ENCODE results near the gene UCHL3. TPM values are rescaled to one million over a fixed set of nuclear protein-coding genes. Genes with fewer than 3 reads are reported as not detected.
"Not testable (repeated sequence)": the region's sequence is repeated elsewhere in the genome, so short reads cannot be mapped to it uniquely, and the experiment has no call there.

UCHL3 gene
- 91.9 and 112 TPM in 2 replicates for total RNA-seq (2014; rRNA removed; shearing (Covaris generic))
- 66.1 and 69.6 TPM in 2 replicates for polyA plus RNA-seq (2015; cell fraction: cytosol; rRNA removed)
- polyA plus RNA-seq (2015; cell fraction: nucleus; rRNA removed) = 29.4 and 35.5 TPM in 2 replicates

DNA sequence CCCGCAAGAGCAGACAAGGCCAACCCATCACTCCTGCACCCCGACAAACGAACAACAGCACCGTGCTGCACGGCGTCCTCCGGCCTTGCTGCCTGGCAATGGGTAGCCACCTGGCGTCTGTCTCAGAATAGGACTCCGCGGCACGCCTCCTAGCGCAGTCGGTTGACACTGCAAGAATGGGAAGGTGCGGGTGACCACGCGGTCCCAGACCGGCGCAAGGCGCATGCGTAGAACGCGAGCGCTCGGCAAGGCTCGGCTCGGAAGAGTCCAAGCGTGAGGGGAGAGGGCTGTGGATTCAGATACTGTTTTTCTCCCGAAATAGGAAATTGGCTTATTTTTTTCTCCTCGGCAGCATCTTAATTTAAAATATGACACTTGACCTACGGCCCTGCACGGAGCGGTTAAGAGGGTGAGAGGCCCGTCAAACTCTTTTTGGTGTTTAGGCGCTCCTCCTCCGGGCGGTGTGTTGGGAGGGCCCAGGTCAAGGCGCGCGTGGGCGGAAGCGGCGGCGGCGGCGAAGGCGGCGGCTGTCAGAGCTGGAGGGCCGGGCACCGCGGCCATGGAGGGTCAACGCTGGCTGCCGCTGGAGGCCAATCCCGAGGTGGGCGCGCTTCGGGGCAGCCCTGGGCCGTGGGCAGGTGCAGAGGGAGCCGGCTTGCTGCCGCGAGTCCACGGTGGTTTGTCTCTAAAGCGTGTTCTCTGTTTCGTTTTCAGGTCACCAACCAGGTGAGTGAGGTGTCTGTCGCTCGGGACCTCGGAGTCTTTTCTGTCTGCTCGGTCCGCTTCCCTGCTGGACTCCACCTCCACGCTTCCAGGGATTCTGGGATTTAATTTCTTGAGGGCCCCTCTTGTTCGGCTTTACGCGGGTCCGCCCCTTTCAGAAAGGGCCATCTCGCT lies at the start of gene UCHL3:
UCHL3 (plus strand) TSS at position 530 of the 897 bp plus-strand sequence; CDS start at position 560, 30 bp downstream.
- DNase-seq (ENCODE audit: low read depth) = peak; percentile 91

DNA sequence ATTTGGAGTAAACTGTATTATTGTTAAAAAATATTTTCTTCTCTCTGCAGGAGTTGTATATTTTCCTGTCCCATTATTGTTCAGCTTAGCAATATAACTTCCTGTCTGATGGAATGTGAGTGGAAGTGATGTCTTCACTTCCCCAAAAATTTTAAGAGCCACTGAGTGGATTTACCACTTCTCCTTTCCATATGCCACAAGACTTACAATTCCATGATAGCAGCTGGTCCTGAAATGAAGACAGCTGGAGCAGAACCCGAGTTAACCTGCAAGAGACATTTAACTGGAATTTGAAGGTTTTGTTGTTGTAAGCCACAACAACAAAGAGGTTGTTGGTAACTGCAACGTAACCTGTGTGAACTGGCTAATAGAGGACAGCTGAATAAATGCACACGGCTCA lies 44.3 kb upstream of the UCHL3 start:
- no peak for DNase-seq (ENCODE audit: low read depth)

DNA sequence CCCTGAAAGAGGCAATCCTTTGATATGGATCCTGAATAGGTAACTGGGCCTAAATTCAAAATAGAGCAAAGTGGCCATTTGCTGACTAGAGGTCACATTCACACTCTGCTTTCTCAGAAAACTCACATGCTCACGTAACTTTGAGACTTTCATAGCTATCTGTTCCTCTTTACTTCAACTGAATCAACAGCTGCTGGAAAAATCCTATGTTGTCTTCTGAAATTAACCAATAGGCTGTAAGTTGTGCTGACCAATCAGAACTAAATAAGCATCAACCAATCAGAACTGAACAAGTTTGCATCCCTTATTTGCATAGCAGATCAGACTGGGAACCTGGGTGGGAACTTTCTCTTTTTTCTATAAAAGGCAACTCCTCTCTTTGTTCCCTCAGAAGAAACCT lies 43.6 kb upstream of the UCHL3 start:
- no peak for DNase-seq (ENCODE audit: low read depth)

DNA sequence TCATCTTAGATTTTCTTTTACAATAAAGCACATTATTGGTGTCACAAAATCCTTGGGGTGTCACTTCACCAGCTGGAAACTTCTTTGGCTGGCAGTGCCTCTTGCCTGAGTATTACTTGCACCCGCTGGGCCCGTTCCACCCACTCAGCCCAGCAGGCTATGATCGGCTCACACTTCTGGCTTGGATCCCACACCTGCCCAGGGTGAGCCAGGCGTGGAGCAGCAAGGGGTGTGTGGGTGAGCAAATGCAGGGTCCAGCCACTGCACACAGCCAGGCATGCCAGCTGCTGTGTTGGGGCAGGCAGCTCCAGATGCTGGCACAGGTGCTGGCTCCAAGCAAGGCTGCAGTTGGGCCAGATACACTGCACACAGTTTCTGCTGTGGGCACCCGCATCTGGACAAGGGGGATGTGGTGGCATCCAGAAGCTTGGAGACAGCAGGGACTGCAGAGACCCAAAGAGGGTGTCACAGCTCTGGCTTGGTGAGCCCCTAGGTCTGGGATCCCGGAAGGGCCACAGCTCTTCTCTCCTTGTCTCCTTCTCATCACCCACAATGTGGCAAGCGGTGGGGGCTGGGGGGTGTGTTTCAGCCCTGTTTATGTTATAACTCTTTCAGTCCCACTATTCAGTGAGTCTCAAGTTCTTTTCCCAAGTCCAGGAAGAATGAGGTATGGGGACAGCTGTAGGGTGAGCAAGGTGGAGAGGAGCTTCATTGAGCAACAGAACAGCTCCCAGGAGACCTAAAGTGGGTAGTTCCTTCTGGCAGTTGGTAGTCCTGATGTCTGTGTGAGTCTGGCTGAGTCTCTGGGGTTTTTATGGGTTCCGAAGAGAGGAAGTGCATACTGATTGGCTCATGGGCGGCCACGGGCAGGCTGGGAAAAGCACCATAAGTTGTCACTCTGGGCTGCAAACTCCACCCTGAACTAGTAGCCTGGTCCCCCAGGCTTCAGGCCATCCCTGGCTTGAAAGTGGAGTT lies 42.3 kb upstream of the UCHL3 start:
- no peak for DNase-seq (ENCODE audit: low read depth)

- DNase-seq (ENCODE audit: low read depth) = no peak
Measured at GRCh38 chr13:75508002-75508548, 41.5 kb upstream of the UCHL3 start.

DNA sequence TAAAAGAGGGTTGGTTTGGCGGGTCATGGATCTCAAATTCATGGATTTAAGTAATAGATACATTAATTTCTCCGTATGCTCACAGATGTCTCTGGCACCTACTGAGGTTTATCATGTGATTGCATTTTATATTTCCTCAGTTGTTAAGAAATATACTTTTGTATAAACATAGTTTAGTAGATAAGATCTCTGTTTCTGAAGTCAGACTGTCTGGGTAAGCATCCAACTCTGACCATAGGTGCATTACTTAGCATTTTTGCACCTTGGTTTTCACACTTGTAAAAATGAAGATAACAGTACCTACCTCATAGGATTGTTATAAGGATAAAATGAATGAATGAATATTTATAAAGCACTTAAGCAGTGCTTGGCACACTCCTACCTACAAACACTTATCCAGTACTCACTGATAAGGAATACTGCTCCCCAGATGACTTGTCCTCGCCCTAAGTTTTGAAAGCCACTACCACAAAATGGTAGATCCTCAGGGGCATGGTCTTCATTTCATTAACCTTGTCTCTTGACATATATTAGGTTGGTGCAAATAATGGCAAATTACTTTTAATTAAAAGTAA lies 38.5 kb upstream of the UCHL3 start:
- no peak for DNase-seq (ENCODE audit: low read depth)

DNA sequence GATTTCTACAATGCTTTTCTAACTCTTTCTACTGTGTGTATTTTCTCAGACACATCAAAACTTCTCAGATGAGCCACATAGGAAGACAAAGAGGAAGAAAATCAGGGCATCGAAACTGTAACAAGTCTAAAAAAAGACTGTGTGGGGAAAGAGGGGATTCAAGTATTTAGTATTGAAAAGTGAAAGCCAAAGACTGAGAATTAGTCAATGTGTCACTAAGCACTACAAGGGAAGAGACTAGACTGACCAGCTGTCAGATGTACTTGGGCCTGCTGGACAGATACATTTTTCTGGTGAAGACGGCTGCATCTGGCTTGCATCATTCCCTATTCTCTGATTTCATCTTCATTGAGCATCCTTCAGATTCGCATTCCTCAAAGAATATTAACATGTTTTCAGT lies 37.3 kb upstream of the UCHL3 start:
- DNase-seq (ENCODE audit: low read depth) = no peak

GRCh38 chr13:75513271-75513670 lies 36.3 kb upstream of the UCHL3 start:
- no peak for DNase-seq (ENCODE audit: low read depth)

GRCh38 chr13:75514080-75514995 lies 35.3 kb upstream of the UCHL3 start:
- DNase-seq (ENCODE audit: low read depth) = peak; percentile 30

GRCh38 chr13:75518439-75519088 lies 31.0 kb upstream of the UCHL3 start:
- DNase-seq (ENCODE audit: low read depth) = no peak

DNA sequence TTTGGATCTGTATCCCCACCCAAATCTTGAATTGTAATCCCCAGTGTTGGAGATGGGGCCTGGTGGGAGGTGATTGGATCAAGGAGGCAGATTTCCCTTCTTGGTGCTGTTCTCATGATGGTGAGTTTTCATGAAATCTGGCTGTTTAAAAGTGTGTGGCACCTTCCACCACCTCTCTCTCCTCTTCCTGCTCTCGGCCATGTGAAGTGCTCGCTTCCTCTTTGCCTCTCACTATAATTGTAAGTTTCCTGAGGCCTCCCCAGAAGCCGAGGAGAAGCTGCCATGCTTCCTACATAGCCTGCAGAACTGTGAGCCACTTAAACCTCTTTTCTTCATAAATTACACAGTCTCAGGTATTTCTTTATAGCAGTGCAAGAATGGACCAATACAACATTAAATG lies 27.6 kb upstream of the UCHL3 start:
- no peak for DNase-seq (ENCODE audit: low read depth)

- no peak for DNase-seq (ENCODE audit: low read depth)
Measured at GRCh38 chr13:75530549-75530961, 19.0 kb upstream of the UCHL3 start.

DNA sequence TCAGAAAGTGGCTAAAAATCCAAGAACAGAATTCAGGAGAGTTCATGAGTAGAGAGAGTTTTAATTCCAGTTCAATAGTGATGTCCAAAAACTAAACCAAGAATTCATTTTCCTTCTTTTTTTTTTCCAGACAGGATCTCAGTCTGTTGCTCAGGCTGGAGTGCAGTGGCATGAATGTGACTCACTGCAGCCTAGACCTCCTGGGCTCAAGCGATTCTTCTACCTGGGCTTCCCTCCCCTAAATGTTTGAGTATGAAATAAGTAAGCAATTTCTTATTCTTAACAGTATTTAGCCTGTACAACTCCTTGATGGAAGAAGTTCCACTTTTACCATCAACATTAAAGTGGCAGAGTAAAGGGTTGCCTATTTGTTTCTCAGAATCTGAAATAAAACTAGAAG lies 15.7 kb upstream of the UCHL3 start:
- peak; percentile 18 for DNase-seq (ENCODE audit: low read depth)

GRCh38 chr13:75537401-75538365 lies 11.9 kb upstream of the UCHL3 start, which contains the start of gene COMMD6:
COMMD6 (minus strand) TSS chr13:75537841; CDS start chr13:75537805, 36 bp downstream.
- peak; percentile 92 for DNase-seq (ENCODE audit: low read depth)

DNA sequence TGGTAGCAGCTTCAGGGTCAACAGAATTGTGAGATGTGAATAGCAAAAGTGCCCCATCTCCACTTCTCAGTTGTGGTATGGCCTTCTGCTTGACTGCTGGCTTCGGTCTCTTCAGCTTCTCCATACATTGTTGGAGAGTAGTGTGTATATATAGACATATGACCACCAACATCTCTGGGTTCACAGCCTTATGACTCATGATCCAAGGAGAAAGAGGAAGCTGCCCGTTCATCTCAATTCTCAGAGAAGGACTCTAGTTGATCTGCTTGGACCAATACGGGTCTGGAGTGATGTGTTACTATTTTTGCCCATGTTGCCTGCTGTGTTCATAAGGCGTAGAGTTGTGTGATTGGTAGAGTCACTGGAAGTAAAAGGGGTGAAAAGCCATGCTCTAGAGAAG lies 8.3 kb upstream of the UCHL3 start:
- peak; percentile 58 for DNase-seq (ENCODE audit: low read depth)

DNA sequence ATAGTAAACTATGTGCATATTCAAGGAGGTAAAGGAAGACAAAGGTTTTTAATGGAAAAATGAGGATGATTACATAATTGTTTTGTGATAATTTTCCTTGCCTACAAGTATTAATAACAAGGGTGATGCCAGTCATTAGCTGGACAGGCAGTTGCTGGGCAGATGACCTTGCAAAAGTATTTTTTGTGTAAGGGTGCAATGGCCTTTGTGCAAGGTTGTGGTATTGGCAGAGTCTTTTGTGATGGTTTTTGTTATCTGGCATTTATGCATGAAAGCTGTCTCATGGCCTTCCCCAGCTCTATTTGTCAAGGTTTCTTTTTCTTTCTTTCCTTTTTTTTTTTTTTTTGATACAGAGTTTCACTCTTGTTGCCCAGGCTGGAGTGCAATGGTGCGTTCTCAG lies 7.6 kb upstream of the UCHL3 start:
- no peak for DNase-seq (ENCODE audit: low read depth)

GRCh38 chr13:75544681-75545330 lies 4.8 kb upstream of the UCHL3 start:
- DNase-seq (ENCODE audit: low read depth) = no peak

DNA sequence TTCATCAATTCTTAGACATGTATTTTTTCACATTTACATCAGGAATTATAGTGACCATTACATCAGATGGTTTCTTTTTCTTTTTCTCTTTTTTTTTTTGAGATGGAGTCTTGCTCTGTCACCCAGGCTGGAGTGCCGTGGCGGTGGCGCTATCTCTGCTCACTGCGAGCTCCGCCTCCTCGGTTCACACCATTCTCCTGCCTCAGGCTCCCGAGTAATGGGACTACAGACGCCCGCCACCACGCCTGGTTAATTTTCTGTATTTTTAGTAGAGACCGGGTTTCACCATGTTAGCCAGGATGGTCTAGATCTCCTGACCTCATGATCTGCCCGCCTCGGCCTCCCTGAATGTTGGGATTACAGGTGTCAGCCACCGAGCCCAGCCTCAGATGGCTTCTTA lies 4.2 kb upstream of the UCHL3 start:
- not testable (repeated sequence) for DNase-seq (ENCODE audit: low read depth)

Measured in HT1080 (cell line).